Measurements from ENCODE around the gene MRFAP1L1. TPM values are rescaled to one million over a fixed set of nuclear protein-coding genes. Genes with fewer than 3 reads are reported as not detected.
"Not testable (repeated sequence)": the region's sequence is repeated elsewhere in the genome, so short reads cannot be mapped to it uniquely, and the experiment has no call there.

The MRFAP1L1 gene
- polyA plus RNA-seq, 2 donors = 47.1 to 54.9 TPM

DNA sequence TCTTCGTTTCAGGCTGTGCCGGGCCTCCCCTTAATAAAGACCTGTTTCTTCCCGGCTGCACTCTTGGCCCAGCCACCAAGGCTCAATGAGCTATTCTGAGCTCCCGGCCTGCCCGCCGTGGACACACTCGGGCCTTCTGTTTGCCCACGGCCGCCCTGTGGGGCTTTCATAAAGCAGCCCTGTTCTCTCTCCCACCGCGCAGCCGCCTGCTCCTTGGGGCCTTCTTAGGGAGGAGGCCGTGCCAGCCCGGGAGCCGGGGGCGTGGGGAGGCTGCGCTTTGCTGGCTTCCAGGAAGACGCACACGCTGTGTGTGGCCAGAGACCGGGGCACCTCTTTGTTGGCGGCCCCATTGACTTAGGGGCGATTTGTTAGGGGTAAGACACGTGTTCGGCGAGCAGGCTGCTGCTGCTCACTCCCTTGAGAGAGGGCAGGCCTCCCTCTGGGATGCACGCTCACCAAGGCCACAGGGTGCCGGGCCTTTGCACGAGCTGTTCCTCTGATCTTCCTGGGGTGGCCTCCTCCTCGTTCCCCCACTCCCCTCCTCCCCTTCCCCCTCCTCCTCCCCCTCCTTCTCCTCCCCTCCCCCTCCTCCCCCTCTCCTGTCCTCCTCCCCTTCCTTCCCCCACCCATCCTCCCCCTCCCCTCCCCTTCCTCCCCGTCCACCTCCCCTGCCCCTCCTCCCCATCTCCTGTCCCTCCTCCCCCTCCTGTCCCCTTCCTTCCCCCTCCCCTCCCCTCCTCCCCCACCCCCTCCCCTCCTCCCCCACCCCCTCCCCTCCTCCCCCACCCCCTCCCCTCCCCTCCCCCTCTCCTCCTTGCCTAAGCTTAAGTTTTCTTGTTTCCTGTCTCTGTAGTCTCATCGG is 17.6 kb upstream of the MRFAP1L1 start:
- Histone ChIP-seq H3K27me3 (ENCODE audit: control insufficient read depth in 1 of 2, insufficient read depth in 2 of 2, low read length in 2 of 2) (no peaks in the 10 kb centered on the region), H3K4me1 (ENCODE audit: control insufficient read depth in 2 of 2, insufficient read depth in 2 of 2, low read length in 1 of 2) (peaks cover 0 to 5% of the 10 kb centered on the region in 2 donors), H3K27ac (ENCODE audit: low read depth in 2 of 2, low read length in 1 of 2) (no peak overlapping the region), H3K4me3 (ENCODE audit: low read depth in 1 of 2, low read length in 2 of 2) (no peak overlapping the region), H3K36me3 (ENCODE audit: control insufficient read depth in 2 of 2, insufficient read depth in 2 of 2, low read length in 1 of 2) (no peaks in the 10 kb centered on the region), H3K9me3 (ENCODE audit: control insufficient read depth in 2 of 2, insufficient read depth in 1 of 2, low read depth in 1 of 2, low read length in 1 of 2) (no peaks in the 10 kb centered on the region)
- WGBS, 2 donors = 56 to 74% methylated on average over 27 to 30 of the region's 31 CpGs

DNA sequence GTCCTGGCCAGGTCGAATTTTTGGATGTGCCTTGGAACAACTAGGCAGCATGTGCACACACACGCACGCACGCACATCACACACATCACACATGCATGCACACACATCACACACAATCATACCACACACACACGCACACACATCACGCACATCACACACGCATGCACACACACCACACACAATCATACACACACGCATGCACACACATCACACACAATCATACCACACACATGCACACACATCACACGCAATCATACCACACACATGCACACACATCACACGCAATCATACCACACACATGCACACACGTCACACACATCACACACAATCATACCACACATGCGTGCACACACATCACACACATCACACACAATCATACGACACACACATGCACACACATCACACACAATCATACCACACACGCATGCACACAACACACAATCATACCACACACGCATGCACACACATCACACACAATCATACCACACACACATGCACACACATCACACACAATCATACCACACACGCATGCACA is 15.8 kb upstream of the MRFAP1L1 start:
- not testable (repeated sequence) for H3K27me3 ChIP-seq (ENCODE audit: control insufficient read depth in 1 of 2, insufficient read depth in 2 of 2, low read length in 2 of 2); H3K27ac ChIP-seq (ENCODE audit: low read depth in 2 of 2, low read length in 1 of 2); H3K4me3 ChIP-seq (ENCODE audit: low read depth in 1 of 2, low read length in 2 of 2); H3K36me3 ChIP-seq (ENCODE audit: control insufficient read depth in 2 of 2, insufficient read depth in 2 of 2, low read length in 1 of 2); H3K9me3 ChIP-seq (ENCODE audit: control insufficient read depth in 2 of 2, insufficient read depth in 1 of 2, low read depth in 1 of 2, low read length in 1 of 2); H3K4me1 ChIP-seq (ENCODE audit: control insufficient read depth in 2 of 2, insufficient read depth in 2 of 2, low read length in 1 of 2)
- WGBS, 2 donors = 93% methylated on average over 16 of the region's 16 CpGs

GRCh38 chr4:6724421-6725111 is 14.9 kb upstream of the MRFAP1L1 start:
- H3K9me3 ChIP-seq (ENCODE audit: control insufficient read depth in 2 of 2, insufficient read depth in 1 of 2, low read depth in 1 of 2, low read length in 1 of 2) = no peaks in the 10 kb centered on the region

GRCh38 chr4:6723851-6724250 is 14.2 kb upstream of the MRFAP1L1 start:
- Histone ChIP-seq H3K4me3 (ENCODE audit: low read depth in 1 of 2, low read length in 2 of 2) (no peak overlapping the region), H3K27ac (ENCODE audit: low read depth in 2 of 2, low read length in 1 of 2) (no peak overlapping the region), H3K36me3 (ENCODE audit: control insufficient read depth in 2 of 2, insufficient read depth in 2 of 2, low read length in 1 of 2) (no peaks in the 10 kb centered on the region), H3K9me3 (ENCODE audit: control insufficient read depth in 2 of 2, insufficient read depth in 1 of 2, low read depth in 1 of 2, low read length in 1 of 2) (no peaks in the 10 kb centered on the region), H3K4me1 (ENCODE audit: control insufficient read depth in 2 of 2, insufficient read depth in 2 of 2, low read length in 1 of 2) (peaks cover 0 to 5% of the 10 kb centered on the region in 2 donors), H3K27me3 (ENCODE audit: control insufficient read depth in 1 of 2, insufficient read depth in 2 of 2, low read length in 2 of 2) (no peaks in the 10 kb centered on the region)
- 93% methylated on average over 8 of the region's 8 CpGs for WGBS, 2 donors

More at GRCh38 chr4:6724421-6725111, 14.9 kb upstream of the MRFAP1L1 start:
- Histone ChIP-seq H3K4me1 (ENCODE audit: control insufficient read depth in 2 of 2, insufficient read depth in 2 of 2, low read length in 1 of 2) (peaks cover 0 to 5% of the 10 kb centered on the region in 2 donors), H3K36me3 (ENCODE audit: control insufficient read depth in 2 of 2, insufficient read depth in 2 of 2, low read length in 1 of 2) (no peaks in the 10 kb centered on the region), H3K4me3 (ENCODE audit: low read depth in 1 of 2, low read length in 2 of 2) (no peak overlapping the region), H3K27ac (ENCODE audit: low read depth in 2 of 2, low read length in 1 of 2) (no peak overlapping the region), H3K27me3 (ENCODE audit: control insufficient read depth in 1 of 2, insufficient read depth in 2 of 2, low read length in 2 of 2) (no peaks in the 10 kb centered on the region)
- 62 to 65% methylated on average over 21 of the region's 21 CpGs for WGBS, 2 donors

DNA sequence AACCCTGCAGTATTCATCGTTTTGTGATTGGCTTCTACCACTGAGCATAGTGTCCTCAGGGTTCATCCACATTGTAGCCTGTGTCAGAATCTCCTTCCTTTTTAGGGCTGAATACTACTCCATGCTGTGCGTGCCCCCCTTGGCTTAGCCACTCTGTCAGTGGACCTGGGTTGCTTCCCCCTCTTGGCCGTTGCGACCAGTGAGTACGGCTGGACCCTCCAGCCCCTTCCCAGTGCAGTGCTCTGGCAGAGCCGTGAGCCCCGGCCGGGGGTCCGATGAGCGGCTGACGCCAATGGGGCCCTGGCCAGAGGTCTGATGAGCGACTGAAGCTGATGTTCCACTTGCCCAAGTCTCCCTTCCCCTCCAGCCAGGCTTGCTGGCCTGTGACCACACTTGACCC is 13.2 kb upstream of the MRFAP1L1 start:
- H3K27me3 ChIP-seq (ENCODE audit: control insufficient read depth in 1 of 2, insufficient read depth in 2 of 2, low read length in 2 of 2) = no peaks in the 10 kb centered on the region
- no peaks in the 10 kb centered on the region for H3K9me3 ChIP-seq (ENCODE audit: control insufficient read depth in 2 of 2, insufficient read depth in 1 of 2, low read depth in 1 of 2, low read length in 1 of 2)
- peaks cover 0 to 5% of the 10 kb centered on the region in 2 donors for H3K4me1 ChIP-seq (ENCODE audit: control insufficient read depth in 2 of 2, insufficient read depth in 2 of 2, low read length in 1 of 2)
- H3K27ac ChIP-seq (ENCODE audit: low read depth in 2 of 2, low read length in 1 of 2) = no peak overlapping the region
- no peaks in the 10 kb centered on the region for H3K36me3 ChIP-seq (ENCODE audit: control insufficient read depth in 2 of 2, insufficient read depth in 2 of 2, low read length in 1 of 2)
- H3K4me3 ChIP-seq (ENCODE audit: low read depth in 1 of 2, low read length in 2 of 2) = no peak overlapping the region
- WGBS, 2 donors = 96 to 97% methylated on average over 12 of the region's 12 CpGs

GRCh38 chr4:6721121-6721520 is 11.5 kb upstream of the MRFAP1L1 start:
- H3K9me3 ChIP-seq (ENCODE audit: control insufficient read depth in 2 of 2, insufficient read depth in 1 of 2, low read depth in 1 of 2, low read length in 1 of 2) = no peaks in the 10 kb centered on the region
- H3K27me3 ChIP-seq (ENCODE audit: control insufficient read depth in 1 of 2, insufficient read depth in 2 of 2, low read length in 2 of 2) = no peaks in the 10 kb centered on the region
- no peak overlapping the region for H3K27ac ChIP-seq (ENCODE audit: low read depth in 2 of 2, low read length in 1 of 2)
- H3K4me3 ChIP-seq (ENCODE audit: low read depth in 1 of 2, low read length in 2 of 2) = no peak overlapping the region
- WGBS, 2 donors = 97 to 98% methylated on average over 10 of the region's 10 CpGs
- peaks cover 0 to 5% of the 10 kb centered on the region in 2 donors for H3K4me1 ChIP-seq (ENCODE audit: control insufficient read depth in 2 of 2, insufficient read depth in 2 of 2, low read length in 1 of 2)
- H3K36me3 ChIP-seq (ENCODE audit: control insufficient read depth in 2 of 2, insufficient read depth in 2 of 2, low read length in 1 of 2) = no peaks in the 10 kb centered on the region

- Histone ChIP-seq H3K4me3 (ENCODE audit: low read depth in 1 of 2, low read length in 2 of 2) (no peak overlapping the region), H3K4me1 (ENCODE audit: control insufficient read depth in 2 of 2, insufficient read depth in 2 of 2, low read length in 1 of 2) (peaks cover 0 to 5% of the 10 kb centered on the region in 2 donors), H3K9me3 (ENCODE audit: control insufficient read depth in 2 of 2, insufficient read depth in 1 of 2, low read depth in 1 of 2, low read length in 1 of 2) (no peaks in the 10 kb centered on the region), H3K27me3 (ENCODE audit: control insufficient read depth in 1 of 2, insufficient read depth in 2 of 2, low read length in 2 of 2) (no peaks in the 10 kb centered on the region), H3K27ac (ENCODE audit: low read depth in 2 of 2, low read length in 1 of 2) (no peak overlapping the region), H3K36me3 (ENCODE audit: control insufficient read depth in 2 of 2, insufficient read depth in 2 of 2, low read length in 1 of 2) (no peaks in the 10 kb centered on the region)
- 3 to 5% methylated on average over 14 of the region's 14 CpGs for WGBS, 2 donors
These were observed 10.6 kb upstream of the MRFAP1L1 start for GRCh38 chr4:6720202-6720699.

GRCh38 chr4:6719611-6720179 is 10.0 kb upstream of the MRFAP1L1 start:
- Histone ChIP-seq H3K36me3 (ENCODE audit: control insufficient read depth in 2 of 2, insufficient read depth in 2 of 2, low read length in 1 of 2) (no peaks in the 10 kb centered on the region), H3K4me3 (ENCODE audit: low read depth in 1 of 2, low read length in 2 of 2) (no peak overlapping the region), H3K27ac (ENCODE audit: low read depth in 2 of 2, low read length in 1 of 2) (no peak overlapping the region), H3K4me1 (ENCODE audit: control insufficient read depth in 2 of 2, insufficient read depth in 2 of 2, low read length in 1 of 2) (peaks cover 0 to 3% of the 10 kb centered on the region in 2 donors), H3K27me3 (ENCODE audit: control insufficient read depth in 1 of 2, insufficient read depth in 2 of 2, low read length in 2 of 2) (no peaks in the 10 kb centered on the region), H3K9me3 (ENCODE audit: control insufficient read depth in 2 of 2, insufficient read depth in 1 of 2, low read depth in 1 of 2, low read length in 1 of 2) (no peaks in the 10 kb centered on the region)
- 65 to 69% methylated on average over 8 of the region's 8 CpGs for WGBS, 2 donors

DNA sequence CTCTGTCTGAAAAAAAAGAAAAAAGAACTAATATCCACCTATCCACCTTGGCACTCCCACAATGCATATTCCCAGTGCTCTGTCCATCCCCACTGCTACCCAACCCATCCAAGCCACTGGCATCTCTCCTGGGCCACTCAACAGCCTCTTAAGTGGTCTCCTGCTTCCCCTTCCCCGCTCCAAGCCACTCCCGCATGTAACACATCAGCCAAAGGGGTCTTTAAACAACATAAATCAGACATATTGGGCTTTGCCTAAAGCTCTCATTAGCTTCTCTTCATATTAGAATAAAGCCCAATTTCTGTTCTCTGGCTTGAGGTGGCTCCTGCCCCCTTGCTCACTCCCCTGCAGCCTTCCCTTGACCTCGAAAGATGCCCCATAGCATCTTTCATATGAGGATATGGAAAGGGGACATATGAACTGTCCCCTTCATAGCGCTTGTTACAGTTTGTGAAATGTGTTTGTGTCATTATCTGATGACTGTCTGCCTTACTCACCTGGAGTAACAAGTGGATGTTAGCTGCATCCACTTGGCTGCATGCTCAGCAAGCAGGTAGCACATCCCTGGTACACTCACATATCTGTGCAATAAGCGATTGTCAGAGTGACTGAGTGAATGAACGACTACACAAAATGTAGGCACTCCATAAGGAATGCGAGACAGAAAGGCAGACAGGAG is 9.4 kb upstream of the MRFAP1L1 start:
- Histone ChIP-seq H3K9me3 (ENCODE audit: control insufficient read depth in 2 of 2, insufficient read depth in 1 of 2, low read depth in 1 of 2, low read length in 1 of 2) (no peaks in the 10 kb centered on the region), H3K4me3 (ENCODE audit: low read depth in 1 of 2, low read length in 2 of 2) (no peak overlapping the region), H3K4me1 (ENCODE audit: control insufficient read depth in 2 of 2, insufficient read depth in 2 of 2, low read length in 1 of 2) (no peaks in the 10 kb centered on the region), H3K36me3 (ENCODE audit: control insufficient read depth in 2 of 2, insufficient read depth in 2 of 2, low read length in 1 of 2) (no peaks in the 10 kb centered on the region), H3K27me3 (ENCODE audit: control insufficient read depth in 1 of 2, insufficient read depth in 2 of 2, low read length in 2 of 2) (no peaks in the 10 kb centered on the region), H3K27ac (ENCODE audit: low read depth in 2 of 2, low read length in 1 of 2) (no peak overlapping the region)
- 84 to 86% methylated on average over 7 of the region's 7 CpGs for WGBS, 2 donors
